Endodermal cell (in vitro differentiated cells): ENCODE results near the gene SAP30. TPM values are rescaled to one million over a fixed set of nuclear protein-coding genes. Genes with fewer than 3 reads are reported as not detected.

ENCODE experiments used
- DNase-seq: peaks from one replicate; pipeline ENCODE4 v3.0.0-alpha.2; 2017
- H3K27ac ChIP-seq: 2 replicates; pipeline ENCODE4 v1.5.1; 2013; ENCODE audit warnings: mild to moderate bottlenecking, low read depth, low read length, moderate library complexity
- H3K27me3 ChIP-seq: 2 replicates; pipeline ENCODE4 v1.6.1; 2013; ENCODE audit warnings: mild to moderate bottlenecking, low read length, moderate library complexity; ENCODE audit not compliant: insufficient read depth, control insufficient read depth, poor library complexity, severe bottlenecking
- H3K36me3 ChIP-seq: 2 replicates; pipeline ENCODE4 v1.7.0; 2013; ENCODE audit warnings: mild to moderate bottlenecking, low read length, moderate library complexity; ENCODE audit not compliant: control insufficient read depth, insufficient read depth
- H3K4me1 ChIP-seq: one replicate; pipeline ENCODE4 v1.7.0; 2013; ENCODE audit warnings: low read length; ENCODE audit not compliant: control insufficient read depth, insufficient read depth
- H3K4me3 ChIP-seq: 2 replicates; pipeline ENCODE4 v1.5.1; 2013; ENCODE audit warnings: mild to moderate bottlenecking, low read length, moderate library complexity
- H3K9ac ChIP-seq: 2 replicates; pipeline ENCODE4 v1.6.1; 2013; ENCODE audit warnings: mild to moderate bottlenecking, low read length, moderate library complexity; ENCODE audit not compliant: poor library complexity, severe bottlenecking; ENCODE audit errors: extremely low read depth
- H3K9me3 ChIP-seq: 2 replicates; pipeline ENCODE4 v1.6.1; 2013; ENCODE audit warnings: mild to moderate bottlenecking, low read length, moderate library complexity; ENCODE audit not compliant: control insufficient read depth
- H3K27ac Mint-ChIP-seq: 2 replicates; pipeline ENCODE4 v1.8.0; 2020; ENCODE audit warnings: mixed read lengths
- H3K27me3 Mint-ChIP-seq: 2 replicates; pipeline ENCODE4 v1.8.0; 2021; ENCODE audit warnings: mild to moderate bottlenecking, mixed read lengths; ENCODE audit not compliant: insufficient read depth
- H3K36me3 Mint-ChIP-seq: 2 replicates; pipeline ENCODE4 v1.8.0; 2020; ENCODE audit warnings: low read depth, mixed read lengths
- H3K4me1 Mint-ChIP-seq: 2 replicates; pipeline ENCODE4 v1.8.0; 2020; ENCODE audit warnings: mixed read lengths
- H3K4me3 Mint-ChIP-seq: 2 replicates; pipeline ENCODE4 v1.8.0; 2020; ENCODE audit warnings: mild to moderate bottlenecking, moderate library complexity, mixed read lengths
- H3K9me3 Mint-ChIP-seq: 2 replicates; pipeline ENCODE4 v1.8.0; 2020; ENCODE audit warnings: mild to moderate bottlenecking, mixed read lengths
- WGBS, 2 experiments: methylation state at CpG; one replicate each; pipeline versions ENCODE4 v1.1.5 to v1.1.7; 2013; ENCODE audit warnings: missing lambda C conversion rate in 2 of 2, mixed read lengths in 1 of 2; ENCODE audit not compliant: insufficient coverage in 1 of 2, insufficient read length in 1 of 2; 5-methylcytosine and 5-hydroxymethylcytosine counted together
- total RNA-seq, 2 donors: library from RNA; stranded (reverse); fragmentation: NEBNext Ultra II Directional in 1 of 2; extraction: Animal tissue kit (Norgen Biotek cat#: 25700) in 1 of 2; gene quantifications; 2 replicates in 1 of 2; 3 replicates in 1 of 2; pipeline ENCODE4 v1.2.1, GENCODE V29; 2021
- TF ChIP-seq, protein P1 (sequence below): fragments of 200-600 bp; sonication (generic); conservative IDR thresholded peaks from 2 replicates; pipeline ENCODE4 v1.5.0; 2021; ENCODE audit warnings: antibody characterized with exemption, mild to moderate bottlenecking

Gene SAP30
- total RNA-seq, 2 donors from 2014 or later: 8.7 to 10.8 TPM

DNA sequence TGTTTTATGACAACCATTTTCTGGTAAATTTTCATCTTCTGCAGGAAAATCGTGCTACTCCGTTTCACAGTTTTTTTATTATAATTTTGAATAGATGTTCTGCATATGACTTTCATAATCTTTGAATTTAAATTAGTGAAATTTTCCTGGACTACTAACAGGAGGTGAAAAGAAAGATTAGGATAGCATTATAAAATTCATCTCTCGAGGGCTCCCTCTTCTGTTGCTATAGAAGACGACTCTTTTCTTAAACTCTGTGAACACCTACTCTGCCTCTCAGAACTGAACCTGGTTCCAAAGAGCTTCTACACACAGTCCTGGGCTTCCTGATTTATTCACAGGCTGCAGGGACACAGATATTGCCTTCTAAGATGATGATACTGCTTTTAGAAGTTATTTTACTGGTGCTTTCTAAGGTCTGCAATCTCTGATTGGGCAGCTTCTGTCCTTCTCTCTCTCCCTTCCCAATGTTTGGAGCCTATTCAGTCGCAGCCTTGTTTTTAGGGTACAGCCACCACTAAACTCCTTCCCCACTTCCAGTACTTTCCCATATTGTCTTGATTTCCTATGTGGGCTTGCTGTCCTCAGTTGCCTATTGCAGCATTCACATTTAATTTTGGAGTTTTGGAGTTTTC lies 10.1 kb upstream of the SAP30 start:
- H3K27ac Mint-ChIP-seq: no peak overlapping the region
- Histone ChIP-seq H3K36me3 (no peaks in the 10 kb centered on the region), H3K4me1 (no peaks in the 10 kb centered on the region), H3K27me3 (peaks cover 33% of the 10 kb centered on the region), H3K27ac (no peak overlapping the region), H3K9me3 (peaks cover 4% of the 10 kb centered on the region), H3K9ac (no peak overlapping the region), H3K4me3 (no peak overlapping the region)
- no peaks in the 10 kb centered on the region for H3K4me1 Mint-ChIP-seq
- TF ChIP-seq, protein P1, sequence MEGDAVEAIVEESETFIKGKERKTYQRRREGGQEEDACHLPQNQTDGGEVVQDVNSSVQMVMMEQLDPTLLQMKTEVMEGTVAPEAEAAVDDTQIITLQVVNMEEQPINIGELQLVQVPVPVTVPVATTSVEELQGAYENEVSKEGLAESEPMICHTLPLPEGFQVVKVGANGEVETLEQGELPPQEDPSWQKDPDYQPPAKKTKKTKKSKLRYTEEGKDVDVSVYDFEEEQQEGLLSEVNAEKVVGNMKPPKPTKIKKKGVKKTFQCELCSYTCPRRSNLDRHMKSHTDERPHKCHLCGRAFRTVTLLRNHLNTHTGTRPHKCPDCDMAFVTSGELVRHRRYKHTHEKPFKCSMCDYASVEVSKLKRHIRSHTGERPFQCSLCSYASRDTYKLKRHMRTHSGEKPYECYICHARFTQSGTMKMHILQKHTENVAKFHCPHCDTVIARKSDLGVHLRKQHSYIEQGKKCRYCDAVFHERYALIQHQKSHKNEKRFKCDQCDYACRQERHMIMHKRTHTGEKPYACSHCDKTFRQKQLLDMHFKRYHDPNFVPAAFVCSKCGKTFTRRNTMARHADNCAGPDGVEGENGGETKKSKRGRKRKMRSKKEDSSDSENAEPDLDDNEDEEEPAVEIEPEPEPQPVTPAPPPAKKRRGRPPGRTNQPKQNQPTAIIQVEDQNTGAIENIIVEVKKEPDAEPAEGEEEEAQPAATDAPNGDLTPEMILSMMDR: peak; percentile 67
- H3K27me3 Mint-ChIP-seq: peaks cover 11% of the 10 kb centered on the region
- H3K36me3 Mint-ChIP-seq: no peaks in the 10 kb centered on the region
- DNase-seq: no peak
- no peak overlapping the region for H3K4me3 Mint-ChIP-seq
- H3K9me3 Mint-ChIP-seq: peaks cover 5% of the 10 kb centered on the region
- WGBS, 2 experiments: 76 to 80% methylated on average over 1 to 5 of the region's 5 CpGs

DNA sequence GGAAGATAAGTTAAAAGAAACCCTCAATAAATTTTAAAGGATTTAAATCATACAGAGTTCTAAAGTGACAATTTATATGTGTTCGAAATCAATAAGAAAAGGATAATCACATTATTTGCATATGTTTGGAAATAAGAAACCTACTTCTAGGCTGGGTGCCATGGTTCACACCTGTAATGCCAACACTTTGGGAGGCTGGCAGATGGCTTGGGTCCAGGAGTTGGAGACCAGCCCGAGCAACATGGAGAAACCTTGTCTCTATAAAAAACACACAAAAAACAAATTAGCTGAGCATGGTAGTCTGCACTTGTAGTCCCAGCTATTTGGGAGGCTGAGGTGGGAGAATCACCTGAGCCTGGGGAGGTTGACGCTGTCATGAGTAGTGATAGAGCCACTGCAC lies 8.1 kb upstream of the SAP30 start:
- 100% methylated on average over 3 of the region's 3 CpGs; no CpG with 5 or more reads in 1 of the 2 experiments for WGBS, 2 experiments
- Histone ChIP-seq H3K9ac (no peak overlapping the region), H3K36me3 (no peaks in the 10 kb centered on the region), H3K4me3 (no peak overlapping the region), H3K9me3 (peaks cover 4% of the 10 kb centered on the region), H3K4me1 (no peaks in the 10 kb centered on the region), H3K27ac (no peak overlapping the region), H3K27me3 (peaks cover 18% of the 10 kb centered on the region)
- H3K4me3 Mint-ChIP-seq: no peak overlapping the region
- H3K36me3 Mint-ChIP-seq: no peaks in the 10 kb centered on the region
- H3K9me3 Mint-ChIP-seq: peaks cover 5% of the 10 kb centered on the region
- no peak overlapping the region for H3K27ac Mint-ChIP-seq
- TF ChIP-seq, protein P1: no peak
- H3K27me3 Mint-ChIP-seq: peaks cover 11% of the 10 kb centered on the region
- no peaks in the 10 kb centered on the region for H3K4me1 Mint-ChIP-seq
- DNase-seq: no peak

DNA sequence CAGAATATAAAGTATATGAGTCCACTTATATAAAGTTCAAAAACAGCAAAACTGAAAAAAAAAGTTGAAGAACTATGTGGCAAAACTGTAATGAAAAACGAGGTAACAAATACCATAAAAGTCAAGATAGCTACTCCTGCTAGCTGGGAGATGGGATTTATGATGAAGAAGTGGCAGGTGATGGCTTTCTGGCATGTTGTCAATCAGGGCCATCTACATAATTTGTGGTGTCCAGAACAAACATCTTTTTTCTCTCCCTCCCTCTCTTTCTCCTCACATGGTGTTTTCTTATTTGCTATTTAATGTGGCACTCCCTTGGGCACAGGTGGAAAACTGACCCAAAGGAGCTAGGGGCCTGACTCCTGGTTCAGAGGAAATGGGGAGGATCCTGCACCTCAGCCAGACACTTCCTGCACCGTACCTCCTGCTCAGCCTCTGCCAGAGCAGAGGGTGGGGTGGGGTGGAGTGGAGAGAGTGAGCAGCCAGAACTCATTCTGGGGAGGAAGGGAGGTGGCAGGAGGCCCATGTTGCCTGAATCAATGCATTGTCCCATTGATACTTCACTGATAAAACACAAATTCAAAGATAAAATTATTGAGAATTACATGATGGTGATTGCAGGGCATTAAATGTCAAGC lies 5.3 kb upstream of the SAP30 start:
- H3K9me3 Mint-ChIP-seq: no peaks in the 10 kb centered on the region

More for the DNA sequence above, 5.3 kb upstream of the SAP30 start:
- no peaks in the 10 kb centered on the region for H3K36me3 ChIP-seq
- Mint-ChIP-seq H3K4me3 (no peak overlapping the region), H3K27me3 (peaks cover 1% of the 10 kb centered on the region), H3K36me3 (no peaks in the 10 kb centered on the region), H3K27ac (no peak overlapping the region), H3K4me1 (peaks cover 3% of the 10 kb centered on the region)
- 63 to 88% methylated on average over 1 to 2 of the region's 2 CpGs for WGBS, 2 experiments
- DNase-seq: no peak
- no peaks in the 10 kb centered on the region for H3K27me3 ChIP-seq
- no peaks in the 10 kb centered on the region for H3K9me3 ChIP-seq
- H3K4me1 ChIP-seq: no peaks in the 10 kb centered on the region
- no peak overlapping the region for H3K27ac ChIP-seq
- H3K4me3 ChIP-seq: no peak overlapping the region
- TF ChIP-seq, protein P1: no peak
- no peak overlapping the region for H3K9ac ChIP-seq
